ENCODE results near the gene FGF11.

- no peak for TF ChIP-seq POLR2A (IDR thresholded peaks at IDR 0.05)
- TF ChIP-seq CTCF (IDR thresholded peaks at IDR 0.05), result no peak
These were observed 26.4 kb downstream of the FGF11 start for GRCh38 chr17:7465597-7466275.
